Uterus (tissue), 4 donors: ENCODE measurements around the gene SERPINE2. TPM values are rescaled to one million over a fixed set of nuclear protein-coding genes. Genes with fewer than 3 reads are reported as not detected.
A peak's percentile ranks its signal among the peaks of the same experiment; 100 is the strongest.

Source experiments
- DNase-seq, 2 donors: peaks; one replicate each; pipeline ENCODE4 v3.0.0-alpha.2; 2019 to 2020
- H3K27ac ChIP-seq, 2 donors: fragments of 200-600 bp; sonication (generic); 1 replicate in 1 of 2; 2 replicates in 1 of 2; pipeline ENCODE4 v1.5.1; 2016 to 2018
- H3K27me3 ChIP-seq, 2 donors: fragments of 200-600 bp; sonication (generic); one replicate each; pipeline ENCODE4 v1.5.1; 2018 to 2019; ENCODE audit warnings: control low read depth in 1 of 2
- H3K36me3 ChIP-seq, 2 donors: fragments of 200-600 bp; sonication (generic); one replicate each; pipeline ENCODE4 v1.5.1; 2019; ENCODE audit warnings: control low read depth in 1 of 2
- H3K4me1 ChIP-seq, 2 donors: fragments of 200-600 bp; sonication (generic); one replicate each; pipeline ENCODE4 v1.5.1; 2018 to 2019; ENCODE audit warnings: control low read depth in 1 of 2
- H3K4me3 ChIP-seq, 2 donors: fragments of 200-600 bp; sonication (generic); 1 replicate in 1 of 2; 2 replicates in 1 of 2; pipeline ENCODE4 v1.5.1; 2018 to 2019; ENCODE audit warnings: mild to moderate bottlenecking in 1 of 2
- H3K9me3 ChIP-seq, 2 donors: fragments of 200-600 bp; sonication (generic); one replicate each; pipeline ENCODE4 v1.5.1; 2019; ENCODE audit warnings: control low read depth in 1 of 2
- POLR2A ChIP-seq, 2 donors: fragments of 450-650 bp; IDR thresholded peaks; one replicate each; pipeline ENCODE4 v1.6.1; 2016; ENCODE audit warnings: antibody characterized with exemption in 2 of 2, mild to moderate bottlenecking in 1 of 2, moderate library complexity in 1 of 2
- intact Hi-C: fragments of 100-400 bp; cut with DNase I; formaldehyde crosslinking; loops from one replicate; pipeline ENCODE4 v1.15.1; 2023; ENCODE audit warnings: low total_unique reads
- total RNA-seq, 4 donors: library from RNA; depleted of rRNA in 3 of 4; stranded (reverse); fragments of >200 nt in 3 of 4; gene quantifications; one replicate each; pipeline versions ENCODE4 v1.1.0 to v1.2.4, GENCODE V29; 2014 to 2023
- TF ChIP-seq, protein P1 (sequence below), 4 experiments: fragments of 200-600 bp in 2 of 4; fragments of 450-650 bp in 2 of 4; sonication (generic) in 2 of 4; IDR thresholded peaks; one replicate each; pipeline ENCODE4 v1.5.1; 2016 to 2019; ENCODE audit warnings: antibody characterized with exemption in 4 of 4, mild to moderate bottlenecking in 2 of 4, moderate library complexity in 1 of 4
- donor health status: DM: yes; HTN: yes; CAD: no.

SERPINE2 gene
- total RNA-seq, 4 donors from 2014 or later: 0.26 to 62.1 (median 6.7) TPM

DNA sequence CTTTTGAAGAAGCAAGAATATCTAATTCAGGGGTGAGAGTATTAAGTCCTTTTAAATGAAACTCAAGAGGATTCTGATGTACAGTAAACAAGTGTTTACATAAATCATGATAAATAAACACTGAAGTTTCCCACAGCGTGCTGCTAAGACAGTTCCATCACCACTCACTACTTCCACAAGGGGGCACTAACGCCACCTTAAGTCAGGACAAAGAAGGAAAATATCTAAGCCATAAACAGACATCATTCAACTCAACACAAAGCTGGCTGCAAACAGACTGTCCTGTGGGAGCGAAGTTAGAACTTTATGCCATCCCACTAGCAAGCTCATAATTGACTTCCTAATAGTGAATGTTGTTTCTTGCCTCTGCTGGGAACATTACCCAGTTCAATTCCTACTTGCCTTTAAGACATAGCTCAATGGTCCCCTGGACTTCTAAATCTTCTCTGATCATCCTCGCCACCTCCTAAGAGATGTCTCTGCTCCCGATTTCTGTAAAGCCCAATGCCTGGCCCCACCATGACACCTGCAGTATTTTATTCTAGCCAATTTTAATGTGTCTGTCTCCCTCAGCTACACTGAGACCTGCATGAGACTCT lies 45.4 kb downstream of the SERPINE2 start:
- H3K27me3 ChIP-seq: no peaks in the 10 kb centered on the region
- no peak overlapping the region for H3K4me3 ChIP-seq
- peak; percentile 39 to 56 for DNase-seq
- H3K36me3 ChIP-seq: no peaks in the 10 kb centered on the region
- no peak overlapping the region for H3K27ac ChIP-seq
- no peaks in the 10 kb centered on the region for H3K4me1 ChIP-seq
- TF ChIP-seq, protein P1, sequence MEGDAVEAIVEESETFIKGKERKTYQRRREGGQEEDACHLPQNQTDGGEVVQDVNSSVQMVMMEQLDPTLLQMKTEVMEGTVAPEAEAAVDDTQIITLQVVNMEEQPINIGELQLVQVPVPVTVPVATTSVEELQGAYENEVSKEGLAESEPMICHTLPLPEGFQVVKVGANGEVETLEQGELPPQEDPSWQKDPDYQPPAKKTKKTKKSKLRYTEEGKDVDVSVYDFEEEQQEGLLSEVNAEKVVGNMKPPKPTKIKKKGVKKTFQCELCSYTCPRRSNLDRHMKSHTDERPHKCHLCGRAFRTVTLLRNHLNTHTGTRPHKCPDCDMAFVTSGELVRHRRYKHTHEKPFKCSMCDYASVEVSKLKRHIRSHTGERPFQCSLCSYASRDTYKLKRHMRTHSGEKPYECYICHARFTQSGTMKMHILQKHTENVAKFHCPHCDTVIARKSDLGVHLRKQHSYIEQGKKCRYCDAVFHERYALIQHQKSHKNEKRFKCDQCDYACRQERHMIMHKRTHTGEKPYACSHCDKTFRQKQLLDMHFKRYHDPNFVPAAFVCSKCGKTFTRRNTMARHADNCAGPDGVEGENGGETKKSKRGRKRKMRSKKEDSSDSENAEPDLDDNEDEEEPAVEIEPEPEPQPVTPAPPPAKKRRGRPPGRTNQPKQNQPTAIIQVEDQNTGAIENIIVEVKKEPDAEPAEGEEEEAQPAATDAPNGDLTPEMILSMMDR (IDR thresholded peaks at IDR 0.05): peak; percentile 67 to 80 (median 77)
- no peak for TF ChIP-seq POLR2A (IDR thresholded peaks at IDR 0.05)
- intact Hi-C loops: loop anchor here (5.0 kb wide), 1 partner anchor 289 kb away; no protein-coding TSS in a partner anchor
- H3K9me3 ChIP-seq: no peaks in the 10 kb centered on the region

- no peak overlapping the region for H3K27ac ChIP-seq
- no peak overlapping the region for H3K4me3 ChIP-seq
- H3K36me3 ChIP-seq: no peaks in the 10 kb centered on the region
- TF ChIP-seq, protein P1 (IDR thresholded peaks at IDR 0.05): no peak
- no peak for TF ChIP-seq POLR2A (IDR thresholded peaks at IDR 0.05)
- intact Hi-C loops: loop anchor here (5.0 kb wide), 1 partner anchor 291 kb away; no protein-coding TSS in a partner anchor
- H3K9me3 ChIP-seq: no peaks in the 10 kb centered on the region
- DNase-seq: no peak
- no peaks in the 10 kb centered on the region for H3K4me1 ChIP-seq
- H3K27me3 ChIP-seq: no peaks in the 10 kb centered on the region
Observed at GRCh38 chr2:223991611-223992010, 47.5 kb downstream of the SERPINE2 start.

- no peaks in the 10 kb centered on the region for H3K27me3 ChIP-seq
- H3K27ac ChIP-seq: no peak overlapping the region
- no peaks in the 10 kb centered on the region for H3K36me3 ChIP-seq
- TF ChIP-seq POLR2A (IDR thresholded peaks at IDR 0.05): no peak
- DNase-seq: no peak
- H3K4me1 ChIP-seq: no peaks in the 10 kb centered on the region
- H3K4me3 ChIP-seq: no peak overlapping the region
- intact Hi-C loops: loop anchor here (5.0 kb wide), 1 partner anchor 292 kb away; no protein-coding TSS in a partner anchor
- H3K9me3 ChIP-seq: no peaks in the 10 kb centered on the region
Observed at GRCh38 chr2:223989856-223990232, 49.2 kb downstream of the SERPINE2 start.

DNA sequence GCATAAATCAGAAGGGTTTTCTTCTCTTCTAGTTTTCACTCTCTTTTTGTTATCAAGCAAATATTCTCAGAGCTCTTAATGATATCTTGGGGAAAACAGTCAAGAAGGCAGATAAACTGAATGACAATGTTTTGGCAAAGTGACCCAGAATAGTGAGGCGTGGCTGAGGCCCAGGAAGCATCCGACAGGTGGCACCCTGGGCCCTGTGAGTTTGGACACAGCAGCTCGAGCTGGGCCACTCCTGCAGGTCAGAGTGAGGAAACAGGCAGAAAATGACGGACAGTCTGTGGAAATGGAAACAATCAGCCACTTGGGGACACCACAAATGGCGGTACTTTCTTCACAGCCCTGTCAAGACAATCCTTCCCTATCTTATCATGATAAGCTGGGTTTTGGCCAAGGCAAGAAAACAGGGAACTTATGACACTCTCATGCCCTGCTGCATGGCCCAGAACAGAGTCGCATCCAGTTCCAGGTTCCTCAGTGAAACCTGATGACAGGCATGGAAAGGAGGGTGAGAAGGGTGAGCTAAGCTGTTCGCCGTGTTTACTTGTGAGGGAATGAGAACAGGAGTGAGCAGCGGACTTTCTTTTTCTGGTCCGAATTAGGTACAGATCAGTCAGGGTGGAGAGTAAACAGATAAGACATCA lies 49.8 kb downstream of the SERPINE2 start:
- no peak overlapping the region for H3K4me3 ChIP-seq
- H3K27me3 ChIP-seq: no peaks in the 10 kb centered on the region
- no peaks in the 10 kb centered on the region for H3K4me1 ChIP-seq
- TF ChIP-seq, protein P1 (IDR thresholded peaks at IDR 0.05): no peak
- TF ChIP-seq POLR2A (IDR thresholded peaks at IDR 0.05): no peak
- no peaks in the 10 kb centered on the region for H3K9me3 ChIP-seq
- no peak overlapping the region for H3K27ac ChIP-seq
- intact Hi-C loops: no loop called here
- no peak for DNase-seq
- H3K36me3 ChIP-seq: no peaks in the 10 kb centered on the region

DNA sequence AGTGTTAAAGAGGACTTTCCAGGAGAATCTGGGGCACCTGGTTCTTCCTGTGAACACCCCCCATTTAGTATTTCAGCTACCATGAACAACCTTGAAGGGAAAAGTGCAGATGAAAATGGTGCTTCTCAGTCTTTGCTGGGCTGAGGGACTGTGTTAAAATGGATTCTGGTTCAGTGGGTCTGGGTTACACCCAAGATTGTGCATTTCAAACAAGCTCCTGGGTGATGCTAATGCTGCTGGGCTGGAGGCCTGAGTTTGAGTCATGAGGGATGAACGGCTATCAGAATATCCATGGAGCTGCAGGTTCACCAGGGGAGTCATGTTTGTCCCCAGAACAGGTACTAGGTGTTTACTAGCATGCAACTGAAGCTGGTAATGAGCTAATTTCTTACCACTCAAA lies 57.8 kb downstream of the SERPINE2 start:
- intact Hi-C loops: no loop called here
- TF ChIP-seq POLR2A (IDR thresholded peaks at IDR 0.05): no peak
- TF ChIP-seq, protein P1 (IDR thresholded peaks at IDR 0.05): no peak
- no peak overlapping the region for H3K4me3 ChIP-seq

More for the DNA sequence above, 57.8 kb downstream of the SERPINE2 start:
- H3K9me3 ChIP-seq: no peaks in the 10 kb centered on the region
- H3K4me1 ChIP-seq: no peaks in the 10 kb centered on the region
- H3K27me3 ChIP-seq: no peaks in the 10 kb centered on the region
- no peak overlapping the region for H3K27ac ChIP-seq
- no peak for DNase-seq
- H3K36me3 ChIP-seq: no peaks in the 10 kb centered on the region
